Endothelial cell (in vitro differentiated cells): ENCODE data around the gene NYNRIN. TPM values are rescaled to one million over a fixed set of nuclear protein-coding genes. Genes with fewer than 3 reads are reported as not detected.
"Not testable (repeated sequence)": the region's sequence is repeated elsewhere in the genome, so short reads cannot be mapped to it uniquely, and the experiment has no call there.

Experiments
- DNase-seq: peaks from one replicate; pipeline ENCODE4 v3.0.0; 2021; ENCODE audit warnings: low spot score
- H3K27ac Mint-ChIP-seq: one replicate; pipeline ENCODE4 v1.8.0; 2021; ENCODE audit warnings: mixed read lengths, inconsistent platforms; ENCODE audit not compliant: unreplicated experiment
- H3K27me3 Mint-ChIP-seq: one replicate; pipeline ENCODE4 v1.8.0; 2021; ENCODE audit warnings: mild to moderate bottlenecking, moderate library complexity, mixed read lengths, inconsistent platforms; ENCODE audit not compliant: unreplicated experiment
- H3K36me3 Mint-ChIP-seq: one replicate; pipeline ENCODE4 v1.8.0; 2021; ENCODE audit warnings: mild to moderate bottlenecking, low read depth, mixed read lengths, inconsistent platforms; ENCODE audit not compliant: unreplicated experiment
- H3K4me1 Mint-ChIP-seq: one replicate; pipeline ENCODE4 v1.8.0; 2021; ENCODE audit warnings: mild to moderate bottlenecking, mixed read lengths, inconsistent platforms; ENCODE audit not compliant: unreplicated experiment
- H3K4me3 Mint-ChIP-seq: one replicate; pipeline ENCODE4 v1.8.0; 2021; ENCODE audit warnings: mild to moderate bottlenecking, mixed read lengths, inconsistent platforms; ENCODE audit not compliant: unreplicated experiment
- H3K9me3 Mint-ChIP-seq: one replicate; pipeline ENCODE4 v1.8.0; 2021; ENCODE audit warnings: mixed read lengths, inconsistent platforms; ENCODE audit not compliant: unreplicated experiment
- CTCF ChIP-seq: fragments of 200-600 bp; sonication (generic); IDR thresholded peaks from one replicate; pipeline ENCODE4 v1.5.0; 2021; ENCODE audit warnings: antibody characterized with exemption; ENCODE audit not compliant: unreplicated experiment
- total RNA-seq: library from RNA; stranded (reverse); fragmentation: NEBNext Ultra II Directional; extraction: Animal tissue kit (Norgen Biotek cat#: 25700); gene quantifications from one replicate; pipeline ENCODE4 v1.2.1, GENCODE V29; 2021; ENCODE audit not compliant: unreplicated experiment

NYNRIN gene
- total RNA-seq, 1 donor from 2014 or later: 49.0 TPM

DNA sequence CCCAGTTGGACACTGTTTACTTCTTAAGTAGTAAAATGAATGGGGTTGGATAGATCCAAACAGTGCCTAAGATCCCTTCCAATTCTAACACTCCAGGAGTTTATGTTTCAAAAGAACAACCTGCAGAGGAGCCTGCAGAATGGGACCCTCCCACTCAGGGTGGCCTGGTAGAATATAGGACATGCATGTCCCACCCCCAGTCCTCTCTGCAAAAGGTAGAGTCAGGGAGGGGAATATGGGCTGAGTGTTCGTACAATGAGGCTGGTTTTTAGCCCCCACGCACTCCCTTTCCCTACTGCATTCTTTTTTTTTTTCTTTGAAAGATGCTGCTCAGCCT is 11.8 kb upstream of the NYNRIN start:
- Mint-ChIP-seq H3K36me3 (no peaks in the 10 kb centered on the region), H3K4me1 (peaks cover 20% of the 10 kb centered on the region), H3K4me3 (no peak overlapping the region), H3K9me3 (no peaks in the 10 kb centered on the region), H3K27ac (no peak overlapping the region), H3K27me3 (peaks cover 3% of the 10 kb centered on the region)
- no peak for TF ChIP-seq CTCF
- DNase-seq: no peak

DNA sequence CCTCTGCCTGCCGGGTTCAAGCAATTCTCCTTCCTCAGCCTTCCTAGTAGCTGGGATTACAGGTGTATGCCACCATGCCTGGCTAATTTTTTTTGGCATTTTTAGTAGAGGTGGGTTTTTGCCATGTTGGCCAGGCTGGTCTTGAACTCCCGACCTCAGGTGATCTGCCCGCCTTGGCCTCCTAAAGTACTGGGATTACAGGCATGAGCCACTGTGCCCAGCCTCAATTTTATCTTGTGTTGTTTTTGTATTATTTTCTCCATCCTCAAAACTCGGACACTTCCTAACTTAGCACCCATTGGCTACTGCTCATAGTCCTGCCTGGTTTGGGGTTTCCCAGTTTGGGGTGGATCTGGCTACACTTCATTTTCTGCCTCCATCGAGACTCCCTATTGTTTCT is 11.2 kb upstream of the NYNRIN start:
- H3K9me3 Mint-ChIP-seq, DNase-seq, H3K4me3 Mint-ChIP-seq, H3K27me3 Mint-ChIP-seq, H3K36me3 Mint-ChIP-seq, H3K27ac Mint-ChIP-seq: not testable (repeated sequence)
- peaks cover 20% of the 10 kb centered on the region for H3K4me1 Mint-ChIP-seq

- H3K27ac Mint-ChIP-seq: no peak overlapping the region
- H3K27me3 Mint-ChIP-seq: peaks cover 3% of the 10 kb centered on the region
- H3K4me3 Mint-ChIP-seq: no peak overlapping the region
- no peak for DNase-seq
- no peak for TF ChIP-seq CTCF
- no peaks in the 10 kb centered on the region for H3K36me3 Mint-ChIP-seq
- H3K9me3 Mint-ChIP-seq: no peaks in the 10 kb centered on the region
- peaks cover 20% of the 10 kb centered on the region for H3K4me1 Mint-ChIP-seq
These were observed 10.2 kb upstream of the NYNRIN start for GRCh38 chr14:24388474-24389179.

GRCh38 chr14:24389226-24389848 is 9.5 kb upstream of the NYNRIN start:
- no peak for DNase-seq
- H3K27ac Mint-ChIP-seq: no peak overlapping the region
- H3K4me1 Mint-ChIP-seq: peaks cover 20% of the 10 kb centered on the region
- no peak overlapping the region for H3K4me3 Mint-ChIP-seq
- H3K36me3 Mint-ChIP-seq: no peaks in the 10 kb centered on the region
- no peaks in the 10 kb centered on the region for H3K9me3 Mint-ChIP-seq
- no peak for TF ChIP-seq CTCF
- peaks cover 3% of the 10 kb centered on the region for H3K27me3 Mint-ChIP-seq

DNA sequence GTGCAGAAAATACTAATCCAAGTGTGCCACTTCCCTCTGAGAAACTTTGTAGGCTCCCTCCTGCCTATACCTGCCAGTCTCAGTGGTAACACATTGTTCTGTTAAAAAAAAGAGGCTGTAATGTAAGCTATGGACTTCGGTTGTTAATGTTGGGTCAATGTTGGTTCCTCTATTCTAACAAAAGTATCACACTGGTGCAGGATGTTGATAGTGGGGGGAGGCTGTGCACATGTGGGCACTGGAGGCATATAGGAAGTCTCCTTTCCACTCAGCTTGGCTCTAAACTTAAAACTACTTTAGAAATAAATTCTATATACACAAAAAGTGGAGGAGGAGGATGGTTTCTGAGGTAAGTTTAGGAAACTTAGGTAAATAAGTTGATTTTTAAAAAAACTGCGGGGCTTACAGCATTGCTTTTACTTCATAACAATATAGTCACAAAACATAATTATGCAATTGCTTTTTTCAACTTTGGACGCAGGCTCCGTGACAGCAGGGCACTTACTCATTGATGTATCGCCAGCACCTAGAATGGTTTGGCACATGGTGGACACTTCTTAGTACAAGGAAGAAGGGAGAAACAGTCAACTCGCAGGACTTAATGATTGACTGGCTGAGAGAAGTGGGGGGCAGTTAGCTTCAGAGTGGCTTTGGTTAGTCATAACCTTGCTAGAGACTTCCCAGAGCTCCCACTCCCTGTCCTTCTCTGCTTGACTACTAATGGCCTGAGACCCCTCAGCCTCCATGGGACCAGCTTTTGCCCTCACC is 7.9 kb upstream of the NYNRIN start:
- Mint-ChIP-seq H3K9me3 (no peaks in the 10 kb centered on the region), H3K27ac (no peak overlapping the region), H3K4me1 (peaks cover 25% of the 10 kb centered on the region), H3K4me3 (no peak overlapping the region), H3K27me3 (peaks cover 3% of the 10 kb centered on the region), H3K36me3 (no peaks in the 10 kb centered on the region)
- DNase-seq: no peak
- no peak for TF ChIP-seq CTCF
